Measurements from ENCODE around the gene OR52N2.

Gene OR52N2

GRCh38 chr11:5808500-5809121 is at the start of gene OR52N2:
Gene OR52N2 (plus strand): TSS chr11:5808924. CDS start chr11:5820336, 11,412 bp downstream.
- peak; percentile 53 for DNase-seq (ENCODE audit: low read depth)

- no peak for DNase-seq (ENCODE audit: low read depth)
These were observed 41.7 kb upstream of the OR52N2 start for GRCh38 chr11:5767056-5767455.

- no peak for DNase-seq (ENCODE audit: low read depth)
These were observed 25.5 kb upstream of the OR52N2 start, which contains the start of gene OR52N5 for GRCh38 chr11:5783255-5783654. Gene OR52N5 (minus strand): TSS chr11:5783355. CDS start chr11:5778634, 4,721 bp downstream.

GRCh38 chr11:5791165-5791564 is 17.6 kb upstream of the OR52N2 start, which contains the start of gene OR52N1:
Gene OR52N1 (minus strand): TSS chr11:5791265. CDS start chr11:5788816, 2,449 bp downstream.
- no peak for DNase-seq (ENCODE audit: low read depth)

GRCh38 chr11:5796541-5796940 is 12.2 kb upstream of the OR52N2 start:
- no peak for DNase-seq (ENCODE audit: low read depth)

- DNase-seq (ENCODE audit: low read depth): no peak
These were observed 4.7 kb upstream of the OR52N2 start for GRCh38 chr11:5803982-5804381.

GRCh38 chr11:5807580-5807979 is 1.1 kb upstream of the OR52N2 start:
- no peak for DNase-seq (ENCODE audit: low read depth)

- DNase-seq (ENCODE audit: low read depth): no peak
These were observed 397 bp downstream of the OR52N2 start for GRCh38 chr11:5809122-5809519.

- DNase-seq (ENCODE audit: low read depth): no peak
These were observed 1.4 kb downstream of the OR52N2 start for GRCh38 chr11:5809905-5810795.

- DNase-seq (ENCODE audit: low read depth): no peak
These were observed 6.8 kb downstream of the OR52N2 start for GRCh38 chr11:5815534-5815933.

GRCh38 chr11:5818245-5818886 is 9.6 kb downstream of the OR52N2 start:
- DNase-seq (ENCODE audit: low read depth): no peak

GRCh38 chr11:5831196-5831829 is 22.6 kb downstream of the OR52N2 start:
- DNase-seq (ENCODE audit: low read depth): no peak

GRCh38 chr11:5833446-5833845 is 24.7 kb downstream of the OR52N2 start:
- DNase-seq (ENCODE audit: low read depth): no peak

GRCh38 chr11:5837695-5838094 is 29.0 kb downstream of the OR52N2 start:
- DNase-seq (ENCODE audit: low read depth): no peak

- no peak for DNase-seq (ENCODE audit: low read depth)
These were observed 33.1 kb downstream of the OR52N2 start, which contains the start of gene OR52E6 for GRCh38 chr11:5841797-5842196. Gene OR52E6 (minus strand): TSS chr11:5841897. CDS start chr11:5841897, 0 bp downstream.

- DNase-seq (ENCODE audit: low read depth): no peak
These were observed 38.0 kb downstream of the OR52N2 start for GRCh38 chr11:5846701-5847100.

GRCh38 chr11:5847711-5848110 is 39.0 kb downstream of the OR52N2 start:
- DNase-seq (ENCODE audit: low read depth): no peak

- DNase-seq (ENCODE audit: low read depth): no peak
These were observed 42.3 kb downstream of the OR52N2 start for GRCh38 chr11:5851002-5851401.

GRCh38 chr11:5857590-5857989 is 48.9 kb downstream of the OR52N2 start, which contains the start of gene OR52E8:
Gene OR52E8 (minus strand): TSS chr11:5857690. CDS start chr11:5857690, 0 bp downstream.
- DNase-seq (ENCODE audit: low read depth): no peak

GRCh38 chr11:5865826-5866225 is 57.1 kb downstream of the OR52N2 start:
- DNase-seq (ENCODE audit: low read depth): no peak
